GM12872 (cell line): ENCODE data around the gene SRP14.

Experiments
- TF ChIP-seq, protein P1 (sequence below): IDR thresholded peaks from 3 replicates; pipeline ENCODE4 v1.5.1; 2011; ENCODE audit warnings: low read depth, mild to moderate bottlenecking, low read length, moderate library complexity; ENCODE audit not compliant: insufficient read depth

The SRP14 gene

DNA sequence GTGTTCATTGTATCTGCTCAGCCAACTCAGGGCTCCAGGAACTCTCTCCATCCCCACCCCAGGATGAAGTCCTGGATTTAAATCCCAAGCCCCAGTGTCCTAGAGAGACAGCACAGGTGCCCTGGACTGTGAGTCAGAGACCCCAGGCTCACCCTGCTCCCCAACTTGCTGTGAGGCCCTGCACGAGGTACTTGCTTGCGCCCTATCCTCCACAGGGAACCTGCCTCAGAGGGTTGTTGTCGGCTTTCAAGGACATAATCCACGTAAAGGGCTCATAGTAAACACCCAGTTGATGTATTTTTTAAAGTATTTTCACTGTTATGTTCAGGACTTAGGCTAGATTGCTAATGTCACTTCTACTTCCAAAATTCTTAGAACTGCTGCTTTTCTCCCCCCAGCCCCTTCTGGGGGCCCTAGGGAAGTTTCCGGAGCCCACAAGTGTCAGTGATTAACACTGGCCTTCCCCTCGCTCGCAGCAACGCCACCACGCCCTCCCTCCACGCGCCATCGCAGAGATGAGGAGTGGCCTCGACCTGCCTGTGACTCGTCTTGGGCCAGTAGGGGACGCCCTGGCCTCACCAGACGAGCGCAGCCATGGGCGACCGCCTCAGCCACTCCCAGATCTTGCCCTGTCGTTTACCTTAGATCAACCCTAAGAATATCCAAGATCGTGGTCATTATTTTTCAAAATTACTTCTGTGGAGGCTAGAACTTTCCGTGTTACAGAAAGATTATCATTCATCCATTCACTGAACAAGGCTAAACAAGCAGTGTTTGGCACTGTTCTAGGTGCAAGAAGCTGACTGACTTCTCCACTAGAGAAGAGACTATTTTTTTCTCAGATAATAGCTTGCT, 6.0 kb upstream of the SRP14 start:
- TF ChIP-seq, protein P1, sequence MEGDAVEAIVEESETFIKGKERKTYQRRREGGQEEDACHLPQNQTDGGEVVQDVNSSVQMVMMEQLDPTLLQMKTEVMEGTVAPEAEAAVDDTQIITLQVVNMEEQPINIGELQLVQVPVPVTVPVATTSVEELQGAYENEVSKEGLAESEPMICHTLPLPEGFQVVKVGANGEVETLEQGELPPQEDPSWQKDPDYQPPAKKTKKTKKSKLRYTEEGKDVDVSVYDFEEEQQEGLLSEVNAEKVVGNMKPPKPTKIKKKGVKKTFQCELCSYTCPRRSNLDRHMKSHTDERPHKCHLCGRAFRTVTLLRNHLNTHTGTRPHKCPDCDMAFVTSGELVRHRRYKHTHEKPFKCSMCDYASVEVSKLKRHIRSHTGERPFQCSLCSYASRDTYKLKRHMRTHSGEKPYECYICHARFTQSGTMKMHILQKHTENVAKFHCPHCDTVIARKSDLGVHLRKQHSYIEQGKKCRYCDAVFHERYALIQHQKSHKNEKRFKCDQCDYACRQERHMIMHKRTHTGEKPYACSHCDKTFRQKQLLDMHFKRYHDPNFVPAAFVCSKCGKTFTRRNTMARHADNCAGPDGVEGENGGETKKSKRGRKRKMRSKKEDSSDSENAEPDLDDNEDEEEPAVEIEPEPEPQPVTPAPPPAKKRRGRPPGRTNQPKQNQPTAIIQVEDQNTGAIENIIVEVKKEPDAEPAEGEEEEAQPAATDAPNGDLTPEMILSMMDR = peak; percentile 96

DNA sequence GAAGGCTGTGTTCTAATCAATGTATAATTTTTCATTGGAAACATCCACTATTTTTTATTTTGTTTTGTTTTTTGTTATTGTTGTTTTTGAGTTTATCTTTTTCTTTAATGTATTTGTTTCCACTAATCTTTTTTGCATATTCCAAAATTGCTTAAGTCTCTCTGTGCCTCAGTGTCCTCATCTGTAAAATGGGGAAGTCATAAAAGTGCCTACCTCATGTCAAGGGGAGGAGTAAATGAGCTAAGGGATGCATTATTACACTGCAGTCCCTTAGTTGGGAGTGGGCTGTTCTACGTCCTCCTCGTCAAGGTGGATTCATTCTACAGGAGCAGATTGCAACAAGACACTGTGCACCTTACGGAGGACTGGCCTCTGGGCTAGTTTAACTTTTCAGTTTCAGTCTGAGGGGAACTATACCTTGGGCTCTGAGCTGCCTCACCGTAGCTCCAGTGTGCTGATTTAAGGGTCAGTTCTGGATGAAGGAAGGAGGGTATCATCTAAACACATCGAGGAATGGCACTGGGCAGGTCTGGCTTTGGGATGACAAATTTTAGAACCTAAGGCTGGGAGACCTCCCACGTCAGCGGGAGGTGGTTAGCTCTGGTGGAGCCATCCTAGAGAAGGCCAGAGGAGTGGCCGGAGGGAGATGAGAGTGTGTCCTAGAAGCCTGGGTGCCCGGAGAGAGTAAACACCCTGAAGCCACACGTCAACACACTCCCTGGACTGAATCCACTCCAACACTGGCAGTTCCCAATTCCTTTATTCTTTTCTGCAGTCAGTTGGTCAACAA, 5.1 kb upstream of the SRP14 start:
- TF ChIP-seq, protein P1 = no peak

DNA sequence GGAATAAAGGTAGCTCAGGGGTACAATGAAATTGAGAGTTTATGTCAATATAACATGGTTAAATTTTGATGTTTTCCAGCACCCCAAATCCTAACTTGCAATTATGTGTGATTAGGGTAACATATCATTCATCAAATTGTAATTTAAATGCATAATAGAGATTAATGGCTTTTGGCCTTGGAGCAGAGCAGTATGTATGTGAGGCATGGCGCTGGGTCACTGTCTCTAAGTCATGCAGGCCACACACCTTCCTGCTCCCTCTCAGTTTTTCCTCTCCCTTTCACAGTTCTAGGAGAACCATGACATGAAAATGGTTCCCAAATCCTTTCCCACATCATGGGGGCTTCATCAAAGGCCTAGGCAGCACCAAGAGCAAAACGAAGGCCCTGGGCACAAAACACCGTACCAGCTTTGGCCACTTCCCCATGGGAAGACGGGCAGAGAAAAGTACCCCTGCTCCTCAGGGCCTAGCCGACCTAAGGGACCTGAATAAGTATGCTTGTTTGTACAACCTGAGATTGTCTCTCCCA, 3.9 kb upstream of the SRP14 start:
- TF ChIP-seq, protein P1 = no peak

DNA sequence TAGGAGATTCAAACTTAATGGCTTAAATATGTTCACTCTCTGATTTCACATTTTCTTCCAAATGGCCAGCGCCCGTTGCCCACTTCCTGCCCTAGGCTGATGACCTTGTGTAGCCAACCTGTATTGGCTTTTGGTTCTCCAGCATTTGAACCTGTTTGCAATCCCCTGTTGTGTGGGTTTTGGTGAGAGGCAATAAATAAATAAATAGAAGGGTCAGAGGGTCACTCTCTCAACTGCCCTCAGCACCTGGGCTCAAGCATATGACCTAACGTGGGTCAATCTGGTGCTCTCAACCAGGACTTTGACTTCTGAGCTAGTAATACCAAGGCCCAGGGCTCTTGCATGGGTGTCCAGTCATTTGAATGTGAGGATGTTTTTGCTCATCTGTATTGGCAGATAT, 1.8 kb upstream of the SRP14 start:
- TF ChIP-seq, protein P1 = no peak

DNA sequence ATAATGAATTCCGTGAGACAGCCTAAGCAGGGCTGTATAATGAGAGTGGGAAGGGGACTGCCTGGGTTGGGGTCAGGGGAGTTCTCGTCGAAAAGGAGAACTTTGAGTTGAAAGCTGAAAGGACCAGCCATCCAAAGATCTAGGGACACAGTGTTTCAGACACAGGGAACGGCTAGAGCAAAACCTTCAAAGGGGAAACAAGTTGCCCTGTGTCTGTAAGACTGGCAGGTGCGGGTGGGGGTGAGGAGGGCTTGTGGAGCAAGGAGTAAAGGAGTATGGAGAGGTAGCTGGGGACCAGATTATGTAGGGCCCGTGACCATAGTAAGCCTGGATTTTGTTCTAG, 1.3 kb upstream of the SRP14 start:
- TF ChIP-seq, protein P1 = no peak

DNA sequence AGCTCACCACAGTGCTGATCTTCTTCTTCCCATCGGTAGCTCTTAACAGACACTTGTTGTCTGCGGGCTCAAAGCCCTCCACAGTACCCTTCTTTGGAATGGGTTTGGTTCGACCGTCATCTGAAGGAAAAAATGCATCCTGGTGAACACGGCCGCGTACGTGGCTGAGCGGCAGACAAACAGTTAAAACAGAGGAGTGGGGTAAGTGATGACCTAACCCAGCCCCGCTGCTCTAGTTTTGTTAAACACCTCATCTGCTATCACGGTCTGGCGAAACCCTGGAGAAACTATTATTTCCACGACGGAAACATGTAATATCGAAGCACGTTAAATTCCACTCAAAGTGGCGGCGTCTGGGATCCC, 725 bp downstream of the SRP14 start:
- TF ChIP-seq, protein P1 = no peak

DNA sequence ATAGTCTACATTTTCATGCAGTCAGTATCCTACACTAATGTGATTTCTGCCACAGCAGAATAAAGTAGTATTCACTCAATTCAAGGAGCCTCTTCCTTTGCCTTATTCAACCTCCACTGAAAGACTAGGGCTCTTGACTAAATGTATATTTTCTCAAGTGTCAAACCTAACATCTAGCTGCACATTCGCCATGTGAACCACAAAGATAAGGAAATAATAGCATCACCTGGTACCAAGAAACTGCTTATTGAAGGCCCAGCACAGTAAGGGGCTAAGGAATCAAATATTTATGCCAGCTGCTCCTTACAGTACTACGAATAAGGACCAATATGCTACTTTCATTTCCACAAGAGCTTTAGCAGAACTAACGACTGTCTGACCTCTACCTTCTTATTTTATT, 1.3 kb downstream of the SRP14 start:
- TF ChIP-seq, protein P1 = no peak
